Measurements from ENCODE around the gene CTNND2.

DNA sequence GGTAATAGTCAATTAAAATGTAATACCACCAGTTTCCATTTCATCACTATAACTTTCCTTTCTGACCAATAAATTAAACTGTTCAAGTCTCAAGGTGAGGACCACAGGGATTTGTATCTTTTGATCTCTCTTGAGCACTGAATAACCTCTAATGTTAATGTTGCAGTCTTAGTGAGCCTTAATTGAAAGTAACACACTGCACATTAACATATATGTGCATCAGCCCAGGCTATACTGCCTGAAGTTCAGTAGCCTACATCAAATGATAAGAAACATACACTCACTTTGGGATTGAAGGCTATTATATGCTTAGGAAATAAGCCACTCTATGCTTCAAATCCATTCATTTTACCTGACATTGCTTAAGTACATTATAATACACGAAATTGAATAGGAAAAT, 832.2 kb downstream of the CTNND2 start:
- no peak for TF ChIP-seq FOXM1 (IDR thresholded peaks at IDR 0.05; ENCODE audit: borderline replicate concordance)
- no peak for TF ChIP-seq L3MBTL2 (conservative IDR thresholded peaks at IDR 0.05)
- TF ChIP-seq ARNT (IDR thresholded peaks at IDR 0.05): no peak
- TF ChIP-seq, protein P1, sequence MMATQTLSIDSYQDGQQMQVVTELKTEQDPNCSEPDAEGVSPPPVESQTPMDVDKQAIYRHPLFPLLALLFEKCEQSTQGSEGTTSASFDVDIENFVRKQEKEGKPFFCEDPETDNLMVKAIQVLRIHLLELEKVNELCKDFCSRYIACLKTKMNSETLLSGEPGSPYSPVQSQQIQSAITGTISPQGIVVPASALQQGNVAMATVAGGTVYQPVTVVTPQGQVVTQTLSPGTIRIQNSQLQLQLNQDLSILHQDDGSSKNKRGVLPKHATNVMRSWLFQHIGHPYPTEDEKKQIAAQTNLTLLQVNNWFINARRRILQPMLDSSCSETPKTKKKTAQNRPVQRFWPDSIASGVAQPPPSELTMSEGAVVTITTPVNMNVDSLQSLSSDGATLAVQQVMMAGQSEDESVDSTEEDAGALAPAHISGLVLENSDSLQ (IDR thresholded peaks at IDR 0.05): no peak
- TF ChIP-seq BHLHE40 (IDR thresholded peaks at IDR 0.05; ENCODE audit: borderline replicate concordance): no peak
- TF ChIP-seq FOXA1 (IDR thresholded peaks at IDR 0.05): no peak
- TF ChIP-seq SP1 (IDR thresholded peaks at IDR 0.05): no peak
- no peak for TF ChIP-seq LEF1 (IDR thresholded peaks at IDR 0.05; ENCODE audit: borderline replicate concordance)
- no peak for TF ChIP-seq NFRKB (IDR thresholded peaks at IDR 0.05)

All from HEK293T (cell line).